ENCODE results near the gene AQR.
"Not testable (repeated sequence)": the region's sequence is repeated elsewhere in the genome, so short reads cannot be mapped to it uniquely, and the experiment has no call there.

AQR gene

DNA sequence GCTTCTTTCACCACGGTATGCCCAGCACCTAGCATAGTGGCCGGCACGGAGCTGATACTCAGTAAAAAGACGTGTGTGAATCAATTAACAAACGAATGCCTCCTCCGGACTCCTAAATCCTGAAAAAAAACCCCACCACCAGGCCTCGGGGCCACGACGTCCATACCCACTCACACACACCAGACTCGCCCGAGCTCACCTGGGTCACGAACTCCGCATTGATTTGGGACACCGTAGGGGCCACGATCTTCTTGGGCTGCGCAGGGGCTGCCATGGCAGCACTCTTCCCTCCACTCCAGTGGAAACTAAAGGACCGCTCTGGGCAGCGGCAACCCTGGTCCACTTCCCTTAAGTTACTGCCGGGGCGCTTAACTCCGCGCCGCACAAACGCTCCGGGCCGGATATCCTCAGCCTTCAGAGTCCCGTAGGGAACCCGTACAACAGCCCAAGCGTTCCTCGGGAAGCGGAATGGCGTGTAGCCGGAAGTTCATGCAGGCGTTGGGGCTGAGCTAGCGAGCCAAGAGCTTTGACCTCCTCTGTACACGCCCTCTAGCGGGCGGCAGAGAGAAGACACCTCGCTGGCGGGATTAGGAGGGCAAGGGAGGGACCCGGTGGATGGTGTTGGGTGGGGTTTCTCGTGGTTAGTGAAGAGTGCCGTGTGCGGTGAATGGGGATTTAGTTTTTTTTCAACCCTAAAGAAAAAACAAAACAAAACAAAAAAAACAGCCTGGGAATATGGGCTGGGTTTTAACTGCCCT is at the start of gene AQR:
AQR (minus strand) TSS at position 403 of the 758 bp plus-strand sequence; CDS start at position 274, 129 bp downstream.
- peak; percentile 98 to 99 for DNase-seq

- DNase-seq = no peak
Observed at GRCh38 chr15:35014241-35014640, 44.7 kb upstream of the AQR start.

GRCh38 chr15:35013370-35013769 is 43.8 kb upstream of the AQR start:
- no peak for DNase-seq

GRCh38 chr15:35007397-35007796 is 37.9 kb upstream of the AQR start:
- no peak for DNase-seq

GRCh38 chr15:35005933-35006332 is 36.4 kb upstream of the AQR start:
- no peak for DNase-seq

DNA sequence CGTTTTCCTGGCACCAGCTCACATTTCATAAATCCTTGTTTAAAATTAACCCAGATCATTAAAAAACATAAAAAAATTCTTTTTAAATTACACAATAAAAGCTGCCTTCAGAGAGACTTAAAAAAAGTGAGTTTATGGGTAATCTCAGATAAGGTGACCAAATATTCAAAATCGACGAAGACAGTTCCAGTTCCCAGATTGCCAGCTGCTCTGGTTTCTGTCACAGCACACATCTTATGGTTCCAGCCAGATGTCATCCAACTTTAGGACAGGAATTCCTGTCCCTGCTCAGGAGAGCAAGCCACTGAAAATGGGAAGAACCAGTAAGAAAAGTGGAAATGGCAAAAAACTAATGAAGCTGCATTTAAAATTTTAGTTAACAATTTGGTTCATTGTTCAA is 34.4 kb upstream of the AQR start:
- DNase-seq = no peak

DNA sequence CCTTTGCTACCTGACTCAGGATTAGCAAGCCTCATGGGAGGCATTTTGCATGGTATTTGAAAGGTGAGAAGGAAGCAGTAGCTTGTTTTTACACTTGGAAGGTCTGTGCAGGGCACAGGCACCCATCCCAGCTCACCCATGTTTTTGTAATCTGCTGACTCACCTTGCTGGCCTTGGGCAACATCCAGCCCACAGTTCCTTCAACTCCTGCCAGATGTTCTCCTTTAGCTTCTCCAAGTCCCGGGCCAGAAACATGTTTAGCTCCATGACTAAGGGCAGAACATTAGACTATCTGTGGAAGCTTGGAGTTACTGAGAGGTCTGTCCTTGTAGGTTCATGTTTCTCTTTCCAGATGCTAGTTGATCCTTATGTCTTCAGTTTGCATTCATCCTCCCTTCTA is 31.0 kb upstream of the AQR start:
- no peak for DNase-seq

- DNase-seq = no peak
Observed at GRCh38 chr15:34999906-35000305, 30.4 kb upstream of the AQR start.

GRCh38 chr15:34994925-34995324 is 25.4 kb upstream of the AQR start:
- no peak for DNase-seq

DNA sequence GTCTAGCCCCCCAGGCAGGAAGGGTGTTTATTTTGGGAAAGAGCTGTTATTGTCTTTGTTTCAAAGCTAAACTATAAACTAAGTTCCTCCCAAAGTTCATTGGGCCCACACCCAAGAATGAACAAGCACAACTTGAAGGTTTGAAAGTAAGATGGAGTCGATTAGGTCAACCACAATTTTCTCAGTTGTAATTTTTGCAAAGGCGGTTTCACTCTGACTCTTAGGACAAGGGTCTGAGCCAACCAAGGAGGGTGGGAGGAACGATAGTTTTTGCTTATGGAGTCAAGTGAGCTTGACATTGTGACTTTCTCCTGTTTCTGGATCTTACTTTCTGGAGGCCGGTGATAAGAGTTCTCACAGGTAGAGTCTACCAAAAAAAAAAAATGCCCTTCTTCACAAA is 24.3 kb upstream of the AQR start:
- DNase-seq = no peak

DNA sequence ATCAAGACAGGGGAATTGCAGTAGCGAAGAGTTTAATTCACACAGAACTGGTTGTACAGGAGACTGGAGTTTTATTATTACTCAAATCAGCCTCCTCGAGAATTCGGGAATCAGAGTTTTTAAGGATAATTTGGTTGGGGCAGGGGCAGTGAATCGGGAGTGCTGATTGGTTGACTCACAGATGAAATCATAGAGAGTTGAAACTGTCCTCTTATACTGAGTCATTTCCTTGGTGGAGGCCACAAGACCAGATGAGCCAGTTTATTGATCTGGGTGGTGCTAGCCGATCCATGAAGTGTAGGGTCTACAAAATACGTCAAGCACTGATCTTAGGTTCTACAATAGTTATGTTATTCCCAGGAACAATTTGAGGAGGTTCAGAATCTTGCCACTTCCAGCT is 23.9 kb upstream of the AQR start:
- DNase-seq = no peak

DNA sequence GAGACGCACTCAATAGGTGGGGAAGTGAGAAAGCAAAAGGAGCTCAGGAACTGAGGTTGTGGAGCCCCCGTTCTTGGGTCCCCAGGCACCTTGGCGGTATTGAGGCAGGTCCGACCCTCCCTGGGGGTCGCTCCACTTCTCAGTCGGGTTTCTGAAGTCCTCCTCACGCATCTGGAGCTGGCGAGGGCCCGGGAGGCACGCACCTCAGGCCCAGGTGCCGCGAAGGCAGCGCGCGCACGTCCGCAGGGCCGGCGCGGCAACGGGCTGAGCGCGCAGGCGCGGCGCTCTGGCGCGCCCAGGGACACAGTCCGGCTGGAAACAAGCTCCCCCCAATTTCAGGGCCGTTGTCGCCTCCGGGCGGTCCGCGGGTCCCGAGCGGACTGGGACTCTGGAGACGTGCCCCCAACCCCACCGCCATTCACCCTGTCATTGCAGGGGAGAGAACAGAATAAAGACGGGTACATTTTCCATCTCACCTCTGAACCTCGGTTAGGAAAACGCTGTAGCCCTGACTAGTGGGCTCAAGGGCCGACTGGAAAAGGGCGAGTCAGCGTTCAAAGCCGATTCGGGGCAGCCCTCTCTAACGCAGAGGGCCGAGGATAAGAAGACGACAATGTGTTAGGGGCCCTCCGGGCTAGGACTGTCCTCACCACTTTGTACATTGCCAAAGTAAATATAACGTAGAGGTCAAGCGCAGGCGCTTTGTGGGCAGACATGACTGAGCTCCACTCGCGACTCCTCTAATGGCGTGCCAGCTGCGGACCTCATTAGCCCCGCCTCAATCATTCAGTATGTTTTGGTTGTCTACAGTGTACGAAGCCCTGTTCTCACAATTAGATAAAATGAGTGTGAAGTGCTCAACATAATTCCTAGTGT is 18.7 kb upstream of the AQR start, which contains the start of gene ZNF770:
ZNF770 (minus strand) TSS at position 261 of the 876 bp plus-strand sequence. CDS start 4,853 bp downstream, outside the sequence.
- DNase-seq = peak; percentile 78 to 86

- no peak for DNase-seq
Observed at GRCh38 chr15:34987609-34988026, 18.1 kb upstream of the AQR start.

GRCh38 chr15:34986771-34987480 is 17.4 kb upstream of the AQR start:
- peak in 1 of 2 experiments; percentile 17 for DNase-seq

- no peak for DNase-seq
Observed at GRCh38 chr15:34986326-34986725, 16.8 kb upstream of the AQR start.

DNA sequence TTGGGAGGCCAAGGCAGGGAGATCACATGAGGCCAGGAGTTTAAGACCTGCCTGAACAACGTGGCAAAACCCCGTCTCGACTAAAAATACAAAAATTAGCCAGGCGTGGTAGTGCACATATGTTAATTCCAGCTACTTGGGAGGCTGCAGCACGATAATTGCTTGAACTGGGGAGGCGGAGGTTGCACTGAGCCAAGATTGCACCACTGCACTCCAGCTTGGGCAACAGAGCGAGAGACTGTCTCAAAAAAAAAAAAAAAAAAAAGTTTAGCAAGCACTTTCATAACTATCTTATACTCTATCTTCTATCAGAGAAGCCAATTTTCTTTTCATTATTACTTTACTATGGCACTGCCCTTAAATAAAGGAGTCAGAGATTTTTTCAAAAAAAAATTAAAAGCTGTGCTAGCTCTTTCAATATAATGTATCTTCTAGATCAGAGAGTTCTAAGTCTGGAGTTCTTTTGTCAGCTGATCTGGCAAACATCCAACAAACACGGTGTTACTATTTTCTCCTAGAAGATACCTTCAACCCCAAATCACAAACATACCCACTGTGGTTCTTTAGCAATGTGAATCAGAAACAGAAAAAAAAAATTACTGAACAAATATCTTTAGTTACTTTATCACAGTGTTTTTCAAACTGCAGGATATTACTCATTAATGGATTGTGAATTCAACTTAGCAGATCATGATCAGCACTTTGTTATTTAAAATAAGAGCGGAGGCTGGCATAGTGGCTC is 15.5 kb upstream of the AQR start:
- no peak for DNase-seq

DNA sequence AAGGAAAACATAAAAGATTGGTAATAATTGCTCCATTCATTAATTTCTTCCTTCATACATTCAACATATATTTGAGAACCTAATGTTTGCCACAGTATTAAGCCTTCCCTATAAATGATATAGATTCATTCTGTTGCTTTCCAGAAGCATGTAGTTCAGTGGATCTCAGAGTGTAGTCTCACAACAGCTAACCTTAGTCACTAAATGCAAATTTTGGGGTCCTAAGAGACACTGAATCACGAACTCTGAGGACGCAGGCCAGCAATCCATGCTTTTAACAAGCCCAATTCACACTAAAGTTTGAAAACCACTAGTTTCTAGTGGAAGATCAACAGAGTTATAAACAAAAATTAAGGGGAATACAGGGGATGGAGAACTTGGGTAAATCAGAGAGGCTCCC is 7.2 kb upstream of the AQR start:
- no peak for DNase-seq

- DNase-seq = no peak
Observed at GRCh38 chr15:34976073-34976472, 6.5 kb upstream of the AQR start.

DNA sequence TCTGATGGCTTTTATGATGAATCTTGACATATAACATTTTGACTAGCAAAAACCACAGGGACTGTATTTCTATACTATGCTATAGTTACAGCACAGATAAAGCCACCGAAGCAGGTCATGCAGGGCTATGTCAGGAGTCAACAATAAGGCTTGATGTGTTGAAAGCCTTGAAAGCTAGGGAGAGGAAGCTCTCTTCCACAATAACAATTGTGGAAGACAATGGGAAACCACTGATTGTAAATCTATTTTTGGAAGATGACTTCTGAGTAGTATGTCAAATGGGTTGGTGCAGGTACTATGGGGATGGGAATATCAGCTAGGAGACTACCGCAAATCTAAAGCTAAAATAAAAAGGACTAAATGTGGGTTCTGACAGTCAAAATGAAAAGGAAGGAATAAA is 4.0 kb upstream of the AQR start:
- no peak for DNase-seq

DNA sequence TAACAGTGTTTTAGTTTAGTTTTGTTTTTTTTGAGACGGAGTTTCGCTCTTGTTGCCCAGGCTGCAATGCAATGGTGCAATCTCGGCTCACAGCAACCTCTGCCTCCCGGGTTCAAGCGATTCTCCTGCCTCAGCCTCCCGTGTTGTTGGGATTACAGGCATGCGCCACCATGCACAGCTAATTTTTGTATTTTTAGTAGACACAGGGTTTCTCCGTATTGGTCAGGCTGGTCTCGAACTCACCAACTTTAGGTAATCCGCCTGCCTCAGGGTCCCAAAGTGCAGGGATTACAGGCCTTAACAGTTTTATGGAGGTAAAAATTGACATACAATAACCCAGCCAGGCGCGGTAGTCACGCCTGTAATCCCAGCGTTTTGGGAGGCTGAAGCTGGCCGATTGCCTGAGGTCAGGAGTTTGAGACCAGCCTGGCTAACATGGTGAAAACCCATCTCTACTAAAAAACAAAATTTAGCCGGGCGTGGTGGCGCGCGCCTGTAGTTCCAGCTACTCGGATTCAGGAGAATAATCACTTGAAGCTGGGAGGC is 629 bp upstream of the AQR start:
- not testable (repeated sequence) for DNase-seq

- no peak for DNase-seq
Observed at GRCh38 chr15:34964277-34964676, 5.3 kb downstream of the AQR start.

- no peak for DNase-seq
Observed at GRCh38 chr15:34953851-34954250, 15.7 kb downstream of the AQR start.
